ENCODE data around the gene SMCP. TPM values are rescaled to one million over a fixed set of nuclear protein-coding genes. Genes with fewer than 3 reads are reported as not detected.

SMCP gene, protein sequence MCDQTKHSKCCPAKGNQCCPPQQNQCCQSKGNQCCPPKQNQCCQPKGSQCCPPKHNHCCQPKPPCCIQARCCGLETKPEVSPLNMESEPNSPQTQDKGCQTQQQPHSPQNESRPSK
- total RNA-seq, result not detected

DNA sequence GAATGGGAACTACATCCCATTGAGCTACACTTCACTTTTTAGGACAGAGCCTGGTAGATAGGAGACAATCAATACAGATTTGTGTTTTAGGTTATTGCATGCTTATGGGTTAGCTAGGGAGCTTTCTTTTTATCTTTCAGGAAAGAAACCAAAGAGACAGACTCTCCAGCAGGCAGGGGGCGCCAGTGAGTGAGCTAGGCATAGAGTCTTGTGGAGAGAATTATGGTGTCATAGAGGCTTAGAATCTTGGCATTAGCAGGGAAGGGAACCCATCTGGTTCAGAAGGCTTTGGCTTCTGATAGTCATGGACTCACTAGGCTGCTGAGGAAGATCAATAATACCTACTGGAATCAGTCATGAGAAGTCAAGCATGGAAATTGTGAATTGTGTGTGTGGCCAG lies at the start of gene SMCP:
Gene SMCP (plus strand): TSS at position 281 of the 400 bp plus-strand sequence. CDS start 6,101 bp downstream, outside the sequence.
- peak; percentile 26 for DNase-seq
- H3K36me3 Mint-ChIP-seq, result no peaks in the 10 kb centered on the region
- peaks cover 12% of the 10 kb centered on the region for H3K27me3 Mint-ChIP-seq

GRCh38 chr1:152836870-152837269 lies 41.3 kb upstream of the SMCP start:
- Mint-ChIP-seq H3K36me3 (no peaks in the 10 kb centered on the region), H3K4me1 (no peaks in the 10 kb centered on the region), H3K27me3 (peaks cover 6% of the 10 kb centered on the region), H3K9me3 (no peaks in the 10 kb centered on the region), H3K4me3 (no peak overlapping the region), H3K27ac (no peak overlapping the region)
- no peak for DNase-seq

More for the DNA sequence above, at the start of gene SMCP:
- Mint-ChIP-seq H3K4me3 (no peak within 1 kb of the TSS), H3K4me1 (peaks cover 2% of the 10 kb centered on the region), H3K27ac (no peak within 1 kb of the TSS), H3K9me3 (no peaks in the 10 kb centered on the region)

- no peaks in the 10 kb centered on the region for H3K36me3 Mint-ChIP-seq
- no peak for DNase-seq
- no peaks in the 10 kb centered on the region for H3K9me3 Mint-ChIP-seq
- H3K4me3 Mint-ChIP-seq, result no peak within 1 kb of the TSS
- no peak within 1 kb of the TSS for H3K27ac Mint-ChIP-seq
- H3K4me1 Mint-ChIP-seq, result no peaks in the 10 kb centered on the region
- H3K27me3 Mint-ChIP-seq, result peaks cover 9% of the 10 kb centered on the region
These were observed 35.6 kb upstream of the SMCP start, which contains the start of gene LCE6A for GRCh38 chr1:152842556-152842955. Gene LCE6A, plus strand, starts transcription at chr1:152842856. Its CDS starts 665 bp downstream, at chr1:152843521.

- no peak overlapping the region for H3K27ac Mint-ChIP-seq
- H3K4me3 Mint-ChIP-seq, result no peak overlapping the region
- H3K4me1 Mint-ChIP-seq, result no peaks in the 10 kb centered on the region
- peaks cover 13% of the 10 kb centered on the region for H3K27me3 Mint-ChIP-seq
- H3K9me3 Mint-ChIP-seq, result no peaks in the 10 kb centered on the region
- no peaks in the 10 kb centered on the region for H3K36me3 Mint-ChIP-seq
- DNase-seq, result no peak
These were observed 22.5 kb upstream of the SMCP start for GRCh38 chr1:152855661-152856060.

DNA sequence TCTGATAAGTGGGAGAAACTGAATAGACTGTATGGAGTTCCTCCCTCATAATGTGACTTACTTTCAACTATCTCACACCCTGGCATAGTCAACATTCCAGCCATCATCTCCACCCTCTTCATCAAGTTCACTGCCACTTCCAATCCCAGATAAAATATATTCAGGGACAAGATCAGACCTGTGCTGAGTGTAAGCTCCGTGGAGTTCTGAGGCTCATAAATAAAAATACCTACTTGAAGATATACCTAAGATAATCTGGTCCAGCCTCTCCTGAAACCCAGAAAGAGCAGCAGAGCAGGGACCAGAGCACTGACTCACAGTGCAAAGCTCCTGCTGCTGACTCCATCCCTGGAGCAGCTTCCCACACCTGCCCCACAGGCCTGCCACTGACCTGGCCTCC lies 20.1 kb upstream of the SMCP start:
- Mint-ChIP-seq H3K4me1 (no peaks in the 10 kb centered on the region), H3K27ac (no peak overlapping the region), H3K9me3 (no peaks in the 10 kb centered on the region), H3K27me3 (peaks cover 23% of the 10 kb centered on the region), H3K4me3 (no peak overlapping the region), H3K36me3 (no peaks in the 10 kb centered on the region)
- DNase-seq, result no peak

- Mint-ChIP-seq H3K4me3 (no peak within 1 kb of the TSS), H3K27ac (no peak within 1 kb of the TSS)
- DNase-seq, result no peak
These were observed 18.4 kb upstream of the SMCP start, which contains the start of gene LCE7A for GRCh38 chr1:152859696-152860095. Gene LCE7A, plus strand, starts transcription at chr1:152859996. Its CDS starts 702 bp downstream, at chr1:152860698.

GRCh38 chr1:152860129-152860528 lies 18.0 kb upstream of the SMCP start:
- no peak overlapping the region for H3K4me3 Mint-ChIP-seq
- peaks cover 17% of the 10 kb centered on the region for H3K27me3 Mint-ChIP-seq
- no peak for DNase-seq
- no peaks in the 10 kb centered on the region for H3K4me1 Mint-ChIP-seq
- no peak overlapping the region for H3K27ac Mint-ChIP-seq
- H3K36me3 Mint-ChIP-seq, result no peaks in the 10 kb centered on the region
- H3K9me3 Mint-ChIP-seq, result no peaks in the 10 kb centered on the region

More at GRCh38 chr1:152859696-152860095, 18.4 kb upstream of the SMCP start, which contains the start of gene LCE7A:
- Mint-ChIP-seq H3K4me1 (no peaks in the 10 kb centered on the region), H3K9me3 (no peaks in the 10 kb centered on the region), H3K36me3 (no peaks in the 10 kb centered on the region), H3K27me3 (peaks cover 17% of the 10 kb centered on the region)

GRCh38 chr1:152861374-152861773 lies 16.7 kb upstream of the SMCP start:
- Mint-ChIP-seq H3K36me3 (no peaks in the 10 kb centered on the region), H3K9me3 (no peaks in the 10 kb centered on the region), H3K4me1 (no peaks in the 10 kb centered on the region), H3K4me3 (no peak overlapping the region), H3K27me3 (peaks cover 10% of the 10 kb centered on the region), H3K27ac (no peak overlapping the region)
- no peak for DNase-seq

- DNase-seq, result no peak
- H3K36me3 Mint-ChIP-seq, result no peaks in the 10 kb centered on the region
- peaks cover 10% of the 10 kb centered on the region for H3K27me3 Mint-ChIP-seq
- H3K4me1 Mint-ChIP-seq, result no peaks in the 10 kb centered on the region
- no peak overlapping the region for H3K4me3 Mint-ChIP-seq
- no peak overlapping the region for H3K27ac Mint-ChIP-seq
- no peaks in the 10 kb centered on the region for H3K9me3 Mint-ChIP-seq
These were observed 13.7 kb upstream of the SMCP start for GRCh38 chr1:152864443-152864842.

GRCh38 chr1:152866321-152866720 lies 11.8 kb upstream of the SMCP start:
- no peak overlapping the region for H3K4me3 Mint-ChIP-seq
- H3K4me1 Mint-ChIP-seq, result no peaks in the 10 kb centered on the region
- H3K27ac Mint-ChIP-seq, result no peak overlapping the region
- peaks cover 7% of the 10 kb centered on the region for H3K27me3 Mint-ChIP-seq
- no peak for DNase-seq
- H3K36me3 Mint-ChIP-seq, result no peaks in the 10 kb centered on the region
- no peaks in the 10 kb centered on the region for H3K9me3 Mint-ChIP-seq

- DNase-seq, result peak; percentile 52
- Mint-ChIP-seq H3K27ac (no peak overlapping the region), H3K4me3 (no peak overlapping the region), H3K27me3 (peaks cover 5% of the 10 kb centered on the region), H3K4me1 (no peaks in the 10 kb centered on the region), H3K36me3 (no peaks in the 10 kb centered on the region), H3K9me3 (no peaks in the 10 kb centered on the region)
These were observed 8.2 kb upstream of the SMCP start for GRCh38 chr1:152869808-152870419.

DNA sequence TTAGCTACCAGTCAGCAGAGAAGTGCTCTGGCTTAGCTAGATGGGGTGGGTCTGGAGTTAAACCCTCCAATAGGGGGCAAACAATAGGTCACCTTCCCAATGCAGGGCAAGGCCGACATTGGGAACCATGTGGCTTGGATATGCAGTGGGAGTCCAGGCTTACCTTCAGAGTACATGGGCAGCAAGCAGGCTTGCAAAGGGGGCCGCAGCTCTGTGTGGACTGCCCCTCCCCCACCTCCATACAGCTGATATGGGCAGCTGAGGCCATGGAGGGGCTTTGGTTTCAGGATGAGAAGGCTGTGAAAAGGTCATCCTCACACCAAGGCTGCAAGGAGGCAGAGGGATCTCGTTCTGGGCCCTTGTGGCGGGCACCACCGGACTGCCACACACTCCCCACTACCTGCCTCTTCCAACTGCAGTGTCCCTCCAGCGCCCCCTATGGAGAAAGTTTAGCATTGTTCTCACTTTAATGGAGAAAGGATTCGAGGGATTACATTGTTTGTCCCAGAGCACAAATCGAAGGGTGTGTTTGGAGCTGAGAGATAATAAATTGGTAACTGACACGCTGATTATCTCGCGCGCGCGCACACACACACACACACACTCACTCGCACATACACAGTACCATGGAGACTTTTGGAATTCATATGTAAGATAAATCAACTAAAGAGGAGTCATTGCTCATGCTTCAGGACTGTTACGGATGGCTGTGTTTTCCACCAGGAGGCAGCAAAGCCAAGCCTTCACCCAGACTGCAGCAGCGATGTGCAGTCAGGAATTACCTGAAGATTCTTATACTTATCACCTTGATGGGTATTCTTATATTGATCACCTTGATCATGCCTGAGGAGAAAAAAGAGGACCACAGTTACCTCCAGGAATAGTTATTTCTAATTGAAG lies 7.0 kb upstream of the SMCP start:
- no peaks in the 10 kb centered on the region for H3K4me1 Mint-ChIP-seq
- no peak for DNase-seq
- H3K27ac Mint-ChIP-seq, result no peak overlapping the region
- H3K27me3 Mint-ChIP-seq, result peaks cover 5% of the 10 kb centered on the region
- no peak overlapping the region for H3K4me3 Mint-ChIP-seq
- H3K36me3 Mint-ChIP-seq, result no peaks in the 10 kb centered on the region
- no peaks in the 10 kb centered on the region for H3K9me3 Mint-ChIP-seq

- no peak for DNase-seq
- H3K4me1 Mint-ChIP-seq, result no peaks in the 10 kb centered on the region
- H3K4me3 Mint-ChIP-seq, result no peak overlapping the region
- no peaks in the 10 kb centered on the region for H3K9me3 Mint-ChIP-seq
- H3K27me3 Mint-ChIP-seq, result peaks cover 5% of the 10 kb centered on the region
- H3K27ac Mint-ChIP-seq, result no peak overlapping the region
- no peaks in the 10 kb centered on the region for H3K36me3 Mint-ChIP-seq
These were observed 6.4 kb upstream of the SMCP start for GRCh38 chr1:152871731-152872126.

DNA sequence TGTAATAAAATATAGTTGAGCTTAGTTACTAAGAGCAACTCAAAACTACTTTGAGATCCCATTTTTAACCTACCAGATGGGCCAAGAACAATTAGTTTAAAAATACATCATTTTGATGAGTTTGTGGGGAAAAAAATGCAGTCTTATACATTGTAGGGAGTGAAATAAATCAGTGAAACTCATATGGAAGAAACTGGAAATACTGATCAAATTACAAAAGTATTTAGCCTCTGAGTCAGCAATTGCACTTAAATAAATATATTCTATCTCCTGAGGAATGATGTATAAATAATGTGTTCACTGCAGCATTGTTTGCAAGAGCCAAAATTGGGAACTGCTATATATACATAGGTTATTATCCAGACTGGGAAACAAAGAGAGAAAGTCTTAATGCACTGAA lies 4.6 kb upstream of the SMCP start:
- no peaks in the 10 kb centered on the region for H3K4me1 Mint-ChIP-seq
- H3K9me3 Mint-ChIP-seq, result no peaks in the 10 kb centered on the region
- no peak overlapping the region for H3K4me3 Mint-ChIP-seq
- no peak overlapping the region for H3K27ac Mint-ChIP-seq
- H3K36me3 Mint-ChIP-seq, result no peaks in the 10 kb centered on the region
- H3K27me3 Mint-ChIP-seq, result peaks cover 12% of the 10 kb centered on the region
- no peak for DNase-seq

- DNase-seq, result no peak
- Mint-ChIP-seq H3K4me3 (no peak overlapping the region), H3K27me3 (peaks cover 12% of the 10 kb centered on the region), H3K9me3 (no peaks in the 10 kb centered on the region), H3K4me1 (peaks cover 2% of the 10 kb centered on the region), H3K36me3 (no peaks in the 10 kb centered on the region), H3K27ac (no peak overlapping the region)
These were observed 1.3 kb upstream of the SMCP start for GRCh38 chr1:152876827-152877226.
